ENCODE measurements around the gene SYT3. TPM values are rescaled to one million over a fixed set of nuclear protein-coding genes. Genes with fewer than 3 reads are reported as not detected.

The SYT3 gene
- total RNA-seq, 1 experiment from 2014 or later, result not detected

DNA sequence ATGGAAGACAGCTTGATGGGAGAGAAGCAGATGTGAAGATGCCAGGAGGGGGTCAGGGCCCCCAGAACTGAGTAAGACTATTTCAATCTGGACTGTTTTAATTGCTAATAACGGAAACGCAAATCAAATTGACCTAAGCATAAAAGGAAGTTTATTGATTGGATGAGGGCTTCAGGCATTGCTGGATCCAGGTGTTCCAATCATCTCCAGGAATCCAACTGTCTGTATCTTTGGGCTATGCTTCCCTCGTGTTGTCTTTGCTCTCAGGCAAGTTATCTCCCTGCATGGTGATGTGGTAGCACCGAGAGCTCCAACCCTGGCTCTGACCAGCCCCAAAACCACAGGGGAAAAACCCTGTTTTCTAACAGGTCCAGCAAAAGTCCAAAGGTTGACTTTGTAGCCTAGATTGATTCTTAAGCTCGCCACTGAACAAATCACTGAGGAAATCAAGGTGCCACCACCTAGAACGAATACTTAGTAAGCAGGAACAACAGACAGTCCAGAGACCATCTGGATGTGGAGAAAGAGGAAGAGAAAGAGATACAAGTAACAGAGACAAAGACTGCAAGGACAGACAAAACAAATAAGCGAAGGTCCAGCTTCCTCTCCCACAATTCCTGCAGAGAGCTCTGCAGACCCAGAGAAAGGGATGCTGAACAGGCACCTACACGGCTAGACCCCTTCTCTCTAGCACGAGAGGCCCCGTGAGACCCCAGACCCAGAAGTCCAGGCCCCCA, 8.4 kb upstream of the SYT3 start:
- POLR2A ChIA-PET, result no interaction called here

GRCh38 chr19:50646074-50646807, 6.6 kb upstream of the SYT3 start:
- no TSS peak for BruUV-seq (replicated peaks)
- intact Hi-C loops (cut with micrococcal nuclease; ENCODE audit: unreplicated experiment) (no loop called here), in situ Hi-C loops (cut with HindIII; ENCODE audit: low pct_unique_long_range_greater_than_20kb, low sequenced_read_pairs) (no loop called here)
- ATAC-seq (no peak), DNase-seq (ENCODE audit: low read depth, low spot score) (no peak)
- ChIA-PET CTCF (no interaction called here), POLR2A (no interaction called here)
- peaks cover 2% of the 10 kb centered on the region; the same call in 1 of the 2 replicates for H3K27me3 ChIP-seq (ENCODE audit: control insufficient read depth, insufficient read depth, low read length)
- H3K36me3 ChIP-seq (ENCODE audit: control insufficient read depth, insufficient read depth, low read length), result no peaks in the 10 kb centered on the region
- H3K4me3 ChIP-seq (ENCODE audit: low read depth in 2 of 2, low read length in 2 of 2), result no peak overlapping the region
- no peak overlapping the region for H3K27ac ChIP-seq (ENCODE audit: low read length)
- no peaks in the 10 kb centered on the region for H3K4me1 ChIP-seq (ENCODE audit: control insufficient read depth, insufficient read depth, low read length)
- no peaks in the 10 kb centered on the region for H3K9me3 ChIP-seq (ENCODE audit: control insufficient read depth, insufficient read depth, low read depth, low read length)
- TF ChIP-seq POLR2AphosphoS5 (IDR thresholded peaks at IDR 0.05; ENCODE audit: low read depth, low read length), result no peak
- TF ChIP-seq, protein P1, sequence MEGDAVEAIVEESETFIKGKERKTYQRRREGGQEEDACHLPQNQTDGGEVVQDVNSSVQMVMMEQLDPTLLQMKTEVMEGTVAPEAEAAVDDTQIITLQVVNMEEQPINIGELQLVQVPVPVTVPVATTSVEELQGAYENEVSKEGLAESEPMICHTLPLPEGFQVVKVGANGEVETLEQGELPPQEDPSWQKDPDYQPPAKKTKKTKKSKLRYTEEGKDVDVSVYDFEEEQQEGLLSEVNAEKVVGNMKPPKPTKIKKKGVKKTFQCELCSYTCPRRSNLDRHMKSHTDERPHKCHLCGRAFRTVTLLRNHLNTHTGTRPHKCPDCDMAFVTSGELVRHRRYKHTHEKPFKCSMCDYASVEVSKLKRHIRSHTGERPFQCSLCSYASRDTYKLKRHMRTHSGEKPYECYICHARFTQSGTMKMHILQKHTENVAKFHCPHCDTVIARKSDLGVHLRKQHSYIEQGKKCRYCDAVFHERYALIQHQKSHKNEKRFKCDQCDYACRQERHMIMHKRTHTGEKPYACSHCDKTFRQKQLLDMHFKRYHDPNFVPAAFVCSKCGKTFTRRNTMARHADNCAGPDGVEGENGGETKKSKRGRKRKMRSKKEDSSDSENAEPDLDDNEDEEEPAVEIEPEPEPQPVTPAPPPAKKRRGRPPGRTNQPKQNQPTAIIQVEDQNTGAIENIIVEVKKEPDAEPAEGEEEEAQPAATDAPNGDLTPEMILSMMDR (IDR thresholded peaks at IDR 0.05), result no peak
- no peak for TF ChIP-seq REST (IDR thresholded peaks at IDR 0.05; ENCODE audit: insufficient read depth in 1 of 2, low read depth in 2 of 2, low read length in 1 of 2)
- no peak for TF ChIP-seq TCF7L2 (IDR thresholded peaks at IDR 0.05; ENCODE audit: low read depth, low read length)
- no peak for TF ChIP-seq SIN3A (IDR thresholded peaks at IDR 0.05; ENCODE audit: borderline replicate concordance, insufficient read depth, low read depth, low read length)

More for the DNA sequence above, 8.4 kb upstream of the SYT3 start:
- in situ Hi-C loops (cut with HindIII; ENCODE audit: low pct_unique_long_range_greater_than_20kb, low sequenced_read_pairs) (no loop called here), intact Hi-C loops (cut with micrococcal nuclease; ENCODE audit: unreplicated experiment) (no loop called here)
- Histone ChIP-seq H3K36me3 (ENCODE audit: control insufficient read depth, insufficient read depth, low read length) (no peaks in the 10 kb centered on the region), H3K4me1 (ENCODE audit: control insufficient read depth, insufficient read depth, low read length) (no peaks in the 10 kb centered on the region), H3K9me3 (ENCODE audit: control insufficient read depth, insufficient read depth, low read depth, low read length) (no peaks in the 10 kb centered on the region), H3K27me3 (ENCODE audit: control insufficient read depth, insufficient read depth, low read length) (peaks cover 2% of the 10 kb centered on the region; the same call in 1 of the 2 replicates), H3K27ac (ENCODE audit: low read length) (no peak overlapping the region), H3K4me3 (ENCODE audit: low read depth in 2 of 2, low read length in 2 of 2) (no peak overlapping the region)
- no TSS peak for BruUV-seq (replicated peaks)
- DNase-seq (ENCODE audit: low read depth, low spot score), result no peak
- ATAC-seq, result no peak
- TF ChIP-seq SIN3A (IDR thresholded peaks at IDR 0.05; ENCODE audit: borderline replicate concordance, insufficient read depth, low read depth, low read length) (no peak), POLR2AphosphoS5 (IDR thresholded peaks at IDR 0.05; ENCODE audit: low read depth, low read length) (no peak), TCF7L2 (IDR thresholded peaks at IDR 0.05; ENCODE audit: low read depth, low read length) (no peak), REST (IDR thresholded peaks at IDR 0.05; ENCODE audit: insufficient read depth in 1 of 2, low read depth in 2 of 2, low read length in 1 of 2) (no peak)
- TF ChIP-seq, protein P1 (IDR thresholded peaks at IDR 0.05), result no peak
- CTCF ChIA-PET, result no interaction called here
